A172 (cell line): ENCODE measurements around the gene NPY4R2. TPM values are rescaled to one million over a fixed set of nuclear protein-coding genes. Genes with fewer than 3 reads are reported as not detected.
"Not testable (repeated sequence)": the region's sequence is repeated elsewhere in the genome, so short reads cannot be mapped to it uniquely, and the experiment has no call there.

Experiments used
- DNase-seq: peaks from one replicate; pipeline ENCODE4 v3.0.0-alpha.2; 2015; ENCODE audit warnings: low spot score
- total RNA-seq: library from RNA; depleted of rRNA; stranded (reverse); fragments of >200 nt; shearing (Covaris generic); gene quantifications from 2 replicates; pipeline ENCODE4 v1.2.3, GENCODE V29; 2014; rRNA removed

NPY4R2 gene, protein sequence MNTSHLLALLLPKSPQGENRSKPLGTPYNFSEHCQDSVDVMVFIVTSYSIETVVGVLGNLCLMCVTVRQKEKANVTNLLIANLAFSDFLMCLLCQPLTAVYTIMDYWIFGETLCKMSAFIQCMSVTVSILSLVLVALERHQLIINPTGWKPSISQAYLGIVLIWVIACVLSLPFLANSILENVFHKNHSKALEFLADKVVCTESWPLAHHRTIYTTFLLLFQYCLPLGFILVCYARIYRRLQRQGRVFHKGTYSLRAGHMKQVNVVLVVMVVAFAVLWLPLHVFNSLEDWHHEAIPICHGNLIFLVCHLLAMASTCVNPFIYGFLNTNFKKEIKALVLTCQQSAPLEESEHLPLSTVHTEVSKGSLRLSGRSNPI
- not detected in 2 replicates for total RNA-seq

DNA sequence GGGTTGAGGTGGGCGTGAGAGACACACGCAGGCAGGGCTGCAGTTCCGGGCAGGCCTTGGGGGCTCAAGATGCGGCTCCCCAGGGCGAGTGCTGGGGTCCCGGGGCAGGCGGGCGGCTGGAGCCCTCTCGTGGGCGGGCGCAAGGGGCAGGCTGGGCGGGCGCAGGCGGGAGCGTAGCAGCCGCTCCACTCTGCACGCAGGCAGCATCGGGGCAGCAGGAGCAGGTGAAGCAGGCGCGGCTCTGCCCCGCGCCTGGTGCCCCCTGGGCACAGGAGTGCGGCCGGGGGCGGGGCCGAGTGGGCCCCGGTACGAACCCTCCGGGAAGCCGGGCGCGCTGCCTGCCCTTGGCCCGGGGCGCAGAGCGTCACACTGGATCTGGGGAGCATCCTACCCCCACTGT is at the start of gene NPY4R2:
Gene NPY4R2, plus strand, starts transcription at position 188 of the 400 bp plus-strand sequence. CDS start 3,326 bp downstream, outside the sequence.
- DNase-seq: not testable (repeated sequence)

DNA sequence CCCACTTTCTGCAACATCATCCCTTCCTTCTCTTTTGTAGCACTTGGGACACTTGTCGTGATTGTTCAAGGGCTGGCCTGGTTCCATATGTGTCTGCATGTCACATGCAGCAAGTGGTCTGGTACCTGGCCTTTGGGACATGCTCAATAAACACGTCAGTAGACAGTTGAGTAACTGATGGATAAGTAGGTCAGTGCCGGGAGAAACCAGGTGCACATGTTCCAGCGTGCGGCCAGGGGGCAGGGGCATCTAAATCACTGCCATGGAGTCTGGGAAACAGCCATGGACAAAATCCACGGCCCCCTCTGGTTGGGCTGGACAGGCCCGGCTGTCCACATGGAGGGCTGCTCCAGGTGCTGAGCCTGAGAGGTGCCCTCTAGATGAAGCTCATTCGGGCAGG is 47.6 kb upstream of the NPY4R2 start:
- DNase-seq: not testable (repeated sequence)

DNA sequence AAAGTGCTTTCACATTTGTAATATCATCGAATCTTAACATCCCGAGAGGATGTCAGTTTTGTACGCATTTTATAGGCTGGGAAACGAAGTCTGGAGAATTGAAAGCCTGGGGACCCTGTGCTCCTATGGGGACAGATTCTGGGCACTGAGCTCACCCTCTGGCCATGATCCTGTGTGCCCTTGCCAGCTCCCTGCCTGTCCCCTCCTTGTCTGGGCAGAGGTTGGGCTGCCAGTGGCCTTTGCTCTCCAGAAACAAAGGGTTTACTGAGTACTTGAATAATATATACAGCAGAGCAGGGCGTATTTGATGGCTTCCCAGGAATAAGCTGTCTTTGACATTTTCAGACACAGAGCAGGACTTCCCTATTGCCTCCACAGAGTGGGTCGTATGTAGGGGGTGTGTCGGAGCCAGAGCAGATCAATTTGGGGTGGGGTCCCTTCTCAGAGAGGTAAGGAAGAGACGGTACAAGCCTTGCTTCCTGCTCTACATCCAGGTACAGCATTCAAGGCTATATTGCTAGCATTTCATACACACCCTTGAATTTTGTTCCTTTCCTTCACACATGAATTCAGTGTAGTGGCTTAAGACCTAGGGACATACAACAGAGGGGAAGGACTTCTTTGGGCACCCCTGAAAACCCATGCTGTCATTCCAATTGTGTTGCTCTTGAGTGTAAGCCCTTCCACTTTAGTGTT is 46.8 kb upstream of the NPY4R2 start:
- DNase-seq: not testable (repeated sequence)

DNA sequence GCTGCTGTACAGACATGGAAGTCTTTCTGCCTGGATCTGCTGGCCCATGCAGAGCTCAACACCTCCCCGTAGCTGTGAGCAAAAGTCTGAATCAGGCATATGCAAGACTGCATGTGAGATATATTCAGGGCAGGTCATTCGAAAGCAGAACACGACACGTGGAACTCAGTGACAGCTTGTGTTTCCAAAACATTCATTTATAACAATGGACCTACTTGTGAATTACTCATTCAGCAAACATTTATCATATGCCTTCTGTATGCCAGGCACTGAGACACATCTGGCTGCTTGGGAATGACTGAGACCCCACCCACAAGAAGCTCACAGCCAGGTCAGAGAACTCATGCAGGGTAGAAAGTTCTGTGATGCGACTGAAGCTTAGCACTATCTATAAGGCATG is 46.2 kb upstream of the NPY4R2 start:
- DNase-seq: not testable (repeated sequence)

DNA sequence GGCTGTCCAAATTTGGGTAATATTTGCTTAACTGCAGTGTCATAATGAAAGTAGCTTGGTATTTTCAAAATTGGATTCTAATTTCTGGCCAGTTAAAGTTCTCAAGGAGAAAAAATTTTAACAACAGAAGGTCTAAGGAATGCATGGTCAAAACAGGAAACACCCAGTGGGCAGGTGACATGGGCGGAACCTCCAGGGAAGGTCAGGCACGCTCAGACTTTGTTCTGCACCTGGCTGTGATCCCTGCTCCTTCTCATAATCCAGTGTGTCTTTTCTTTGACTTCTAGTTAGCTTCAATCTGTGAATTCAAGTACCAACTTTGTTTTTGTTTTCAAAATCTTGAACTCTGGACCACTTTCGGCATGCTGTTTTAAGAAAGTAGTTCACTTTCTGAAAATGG is 34.2 kb upstream of the NPY4R2 start:
- not testable (repeated sequence) for DNase-seq

DNA sequence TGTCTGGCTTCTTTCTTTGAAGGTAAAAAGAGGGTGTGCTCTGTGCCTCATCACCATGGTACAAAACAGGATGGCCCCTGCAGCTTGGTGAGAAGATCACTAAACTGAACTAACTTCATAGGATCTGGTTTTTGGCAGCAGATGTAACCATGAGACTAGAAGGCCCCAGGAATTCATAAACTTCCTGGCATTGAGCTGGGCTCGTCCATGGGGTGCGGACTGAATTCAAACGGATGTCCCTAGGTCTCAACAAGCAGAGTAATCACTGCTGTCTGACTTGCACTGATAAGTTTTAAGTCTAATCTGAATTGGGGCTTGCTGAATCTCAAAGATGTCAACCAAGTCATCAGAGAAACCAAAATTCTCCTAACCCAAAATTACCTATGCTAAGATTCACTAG is 33.5 kb upstream of the NPY4R2 start:
- not testable (repeated sequence) for DNase-seq

DNA sequence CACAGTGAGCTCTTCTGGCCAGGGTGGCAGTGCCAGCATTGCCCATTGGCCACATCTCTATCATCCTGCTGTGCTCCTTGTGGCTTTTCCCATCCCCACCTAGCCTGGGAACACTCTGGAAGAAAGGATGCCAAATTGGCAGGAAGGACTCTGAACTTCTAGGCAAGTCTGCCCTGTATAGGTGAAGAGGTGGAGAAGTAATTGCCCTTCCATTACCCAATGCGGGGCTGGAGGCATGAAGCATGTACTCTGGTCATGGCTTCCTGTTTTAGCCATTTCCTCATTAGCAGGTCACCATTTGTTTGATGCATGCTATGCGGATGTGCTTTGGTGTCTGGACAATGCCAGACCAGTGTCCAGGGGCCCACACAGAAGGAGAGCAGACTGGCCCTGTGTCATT is 32.1 kb upstream of the NPY4R2 start:
- not testable (repeated sequence) for DNase-seq

DNA sequence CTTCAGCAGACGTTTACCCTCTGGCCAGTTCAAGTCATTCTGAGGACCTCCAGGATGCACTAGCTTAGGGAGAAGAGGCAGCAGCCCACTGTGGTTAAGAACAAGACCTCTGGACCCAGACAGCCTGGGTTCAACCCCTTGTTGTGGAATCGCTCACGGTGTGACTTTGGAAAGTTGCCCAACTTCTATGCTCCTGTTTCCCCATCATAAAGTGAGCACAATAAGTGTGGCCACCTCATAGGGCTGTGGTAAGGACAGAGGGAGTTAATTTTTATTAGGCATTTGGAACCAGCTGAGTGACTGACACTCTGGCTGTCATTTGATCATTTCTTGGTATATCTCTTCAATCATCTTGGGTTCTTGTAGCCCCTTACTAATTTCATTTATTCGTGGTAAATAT is 31.6 kb upstream of the NPY4R2 start:
- DNase-seq: not testable (repeated sequence)

DNA sequence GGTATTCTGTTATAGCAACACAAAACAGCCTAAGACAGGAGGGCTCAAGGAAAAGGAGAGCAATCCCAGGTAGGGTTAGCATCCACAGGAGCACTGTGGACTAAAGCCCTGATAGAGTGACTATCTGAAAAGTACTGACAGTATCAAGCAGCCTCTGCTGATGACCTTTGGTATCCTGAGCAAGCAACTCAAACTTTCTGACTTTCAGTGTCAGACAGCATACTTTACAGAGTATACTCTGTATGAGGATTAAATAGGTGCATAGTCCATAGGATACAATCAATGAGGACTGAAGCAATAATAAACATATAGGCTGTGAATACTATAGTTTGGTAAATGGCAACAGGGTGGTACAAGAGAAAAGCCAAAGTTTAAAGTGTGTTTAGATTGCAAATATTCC is 27.7 kb upstream of the NPY4R2 start:
- not testable (repeated sequence) for DNase-seq

DNA sequence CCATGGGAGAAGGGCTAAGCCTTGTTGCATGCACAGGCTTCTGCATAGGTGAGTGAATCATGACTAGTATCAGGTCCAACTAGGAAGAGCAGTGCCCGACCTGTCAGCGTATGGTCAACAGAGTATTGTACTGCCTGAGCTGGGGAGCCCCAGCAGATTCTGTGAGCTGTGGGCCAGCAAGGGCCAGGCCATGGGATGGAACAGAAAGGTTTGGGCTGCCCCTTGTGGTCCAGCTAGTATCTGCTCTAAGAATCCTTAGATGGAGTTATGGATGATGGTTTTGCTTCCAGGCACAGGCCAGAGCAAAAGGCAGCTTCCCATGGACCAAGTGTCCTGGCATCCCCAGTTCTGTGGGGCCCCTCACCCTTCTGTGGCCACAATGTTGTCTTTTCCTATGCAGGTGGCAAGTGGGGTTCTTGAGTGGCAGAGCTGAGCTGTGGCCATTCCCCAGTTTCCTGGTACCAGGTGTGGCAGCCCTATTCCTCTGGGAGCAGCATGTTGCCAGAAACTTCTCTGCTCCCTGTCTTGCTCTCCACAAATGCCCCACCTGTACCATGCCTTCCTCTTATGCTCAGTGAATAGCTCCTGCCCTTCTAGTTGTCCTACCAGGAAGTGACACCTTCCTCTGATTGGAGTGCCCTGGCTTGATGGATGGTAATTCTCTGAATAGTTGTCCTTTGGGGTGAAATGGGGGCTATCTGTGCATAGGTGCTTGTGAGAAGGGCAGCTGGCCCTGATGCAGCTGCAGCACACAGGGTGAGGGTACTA is 25.8 kb upstream of the NPY4R2 start:
- DNase-seq: not testable (repeated sequence)

DNA sequence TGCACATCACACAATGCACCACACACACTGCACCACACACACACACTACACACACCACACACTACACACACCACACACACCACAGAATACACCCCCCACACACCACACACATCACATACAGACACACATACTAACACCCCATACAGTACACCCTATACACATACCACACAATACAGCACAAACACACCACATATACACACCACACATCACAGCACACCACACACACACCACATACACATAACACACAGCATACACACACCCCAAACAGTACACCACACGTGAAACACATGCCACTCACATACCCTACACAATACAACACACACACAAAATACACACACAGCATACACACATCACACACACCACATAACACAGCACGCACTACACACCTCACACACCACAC is 23.9 kb upstream of the NPY4R2 start:
- DNase-seq: not testable (repeated sequence)

DNA sequence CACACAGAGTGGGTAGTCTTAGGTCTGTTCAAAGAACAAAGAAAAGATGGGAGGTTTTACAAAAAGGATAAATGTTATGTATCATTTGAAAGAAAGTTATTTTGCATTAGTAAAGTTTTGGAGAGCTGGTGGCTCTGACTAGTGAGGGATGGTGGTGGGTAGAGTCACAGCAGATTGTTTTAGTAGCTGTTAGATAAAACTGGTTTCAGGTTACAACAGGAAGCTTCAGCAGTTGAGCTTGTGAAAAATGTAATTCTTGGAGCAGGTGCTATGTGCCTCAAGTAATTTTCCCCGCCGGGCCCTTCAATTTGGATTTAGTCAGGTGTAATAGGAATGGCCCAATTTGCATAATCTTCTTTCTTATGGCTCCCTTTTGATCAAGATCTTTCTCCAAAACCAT is 20.6 kb upstream of the NPY4R2 start:
- DNase-seq: not testable (repeated sequence)

DNA sequence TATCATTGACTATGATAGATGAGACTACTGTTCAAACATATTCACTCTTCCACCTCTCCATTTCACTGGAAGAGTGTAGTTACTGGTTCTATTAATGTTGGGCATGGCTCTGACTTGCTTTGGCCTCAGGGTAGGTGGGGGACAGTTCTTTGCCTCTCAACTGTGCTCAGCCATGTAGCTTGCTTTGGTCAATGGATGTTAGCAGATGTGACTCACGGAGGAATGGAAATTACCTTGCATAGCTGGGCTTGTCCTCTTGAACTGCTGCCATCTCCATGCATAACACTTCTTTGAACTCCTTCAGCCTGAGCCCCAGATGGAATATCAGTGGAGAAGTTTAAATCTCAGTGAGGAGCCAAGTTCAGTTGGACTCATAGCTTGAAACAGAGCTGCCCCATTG is 9.1 kb upstream of the NPY4R2 start:
- DNase-seq: not testable (repeated sequence)

DNA sequence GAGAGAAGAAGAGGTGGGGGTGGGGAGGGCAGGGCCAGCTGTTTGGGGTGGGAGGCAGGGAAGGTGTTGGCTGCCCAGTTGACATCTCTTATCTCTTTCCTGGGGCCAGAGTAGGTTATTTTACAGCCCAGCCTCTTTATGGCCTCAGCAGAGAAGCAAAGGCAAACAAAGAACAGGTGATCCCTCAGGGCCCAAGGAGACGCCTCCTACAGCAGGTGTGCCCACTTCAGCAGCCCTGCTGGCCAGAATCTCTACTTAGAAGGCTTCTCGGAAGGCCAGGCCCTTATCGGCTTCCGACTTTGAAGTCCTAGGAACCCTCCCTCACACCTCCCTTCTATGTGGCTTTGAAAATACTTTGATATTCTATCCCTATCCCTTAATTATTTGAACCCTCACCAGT is 8.0 kb upstream of the NPY4R2 start:
- not testable (repeated sequence) for DNase-seq

DNA sequence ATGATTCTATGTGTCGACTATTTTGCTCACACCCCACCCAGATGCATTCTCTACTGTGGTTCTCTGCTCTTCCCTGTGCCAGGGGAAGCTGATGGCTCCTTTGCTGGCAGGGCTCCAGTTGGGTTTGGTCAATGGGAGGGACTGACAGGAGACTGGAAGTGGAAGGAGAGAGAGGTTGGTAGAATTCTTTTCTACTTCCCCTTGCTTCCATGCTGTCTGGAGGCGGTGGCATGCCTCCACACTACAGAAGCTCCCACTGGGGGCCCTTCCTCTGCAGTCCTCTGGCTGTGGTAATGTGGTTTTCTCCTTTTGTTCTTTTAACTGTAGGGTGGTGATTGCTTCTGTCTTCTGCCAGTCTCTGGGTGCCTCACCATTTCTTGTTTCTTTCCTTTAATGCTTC is 4.4 kb upstream of the NPY4R2 start:
- DNase-seq: not testable (repeated sequence)

DNA sequence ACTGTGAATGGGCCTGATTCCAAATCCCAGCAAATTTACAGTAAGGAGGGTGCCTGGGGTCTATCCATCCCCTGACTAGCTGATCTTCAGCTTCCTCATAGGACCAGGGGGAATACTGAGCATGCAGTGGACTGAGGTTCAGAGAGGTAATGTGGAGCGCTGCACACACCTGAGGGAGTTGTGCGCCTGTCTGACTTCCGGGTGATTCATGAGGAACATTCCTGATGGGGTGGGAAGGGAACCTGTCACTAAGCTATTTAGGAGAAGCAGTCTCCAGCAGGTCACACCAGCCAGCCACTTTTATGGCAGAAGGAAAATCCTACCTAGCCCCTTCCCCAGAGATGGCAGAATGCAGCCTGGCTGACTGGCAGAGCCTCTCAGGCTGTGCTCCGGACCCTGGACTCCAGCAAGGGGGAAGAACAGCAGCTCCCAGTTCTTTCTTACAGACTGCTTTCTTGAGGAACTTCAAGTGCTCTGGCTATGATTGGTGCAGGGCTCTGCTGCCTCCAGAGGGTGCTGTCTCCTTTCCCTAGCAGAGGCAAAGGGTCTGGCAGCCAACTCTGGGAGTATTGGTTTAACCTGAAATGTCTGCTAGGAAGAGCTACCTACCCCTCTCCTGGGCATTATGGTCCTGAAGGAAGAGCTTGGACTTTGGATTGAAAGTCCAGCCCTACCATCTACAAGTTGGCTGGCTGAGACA is 2.5 kb upstream of the NPY4R2 start:
- DNase-seq: not testable (repeated sequence)

DNA sequence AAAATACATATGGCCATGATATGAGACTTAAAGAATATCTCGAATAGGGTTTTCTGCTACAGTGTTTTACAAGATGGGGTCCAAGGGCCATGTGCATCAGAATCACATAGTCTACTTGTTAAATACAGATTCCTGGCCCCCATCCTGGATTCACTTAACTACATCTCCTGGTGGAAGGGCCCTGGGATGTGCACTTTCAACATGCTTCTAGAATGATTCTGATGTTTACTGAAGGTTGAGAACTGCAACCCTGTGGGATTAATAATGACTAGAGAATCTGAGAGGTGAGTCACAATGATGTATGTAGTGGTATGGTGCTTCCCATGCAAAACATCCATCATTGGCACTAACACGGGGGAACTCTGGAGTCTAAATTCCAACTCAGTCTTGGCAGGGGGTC is 2.1 kb downstream of the NPY4R2 start:
- DNase-seq: not testable (repeated sequence)

DNA sequence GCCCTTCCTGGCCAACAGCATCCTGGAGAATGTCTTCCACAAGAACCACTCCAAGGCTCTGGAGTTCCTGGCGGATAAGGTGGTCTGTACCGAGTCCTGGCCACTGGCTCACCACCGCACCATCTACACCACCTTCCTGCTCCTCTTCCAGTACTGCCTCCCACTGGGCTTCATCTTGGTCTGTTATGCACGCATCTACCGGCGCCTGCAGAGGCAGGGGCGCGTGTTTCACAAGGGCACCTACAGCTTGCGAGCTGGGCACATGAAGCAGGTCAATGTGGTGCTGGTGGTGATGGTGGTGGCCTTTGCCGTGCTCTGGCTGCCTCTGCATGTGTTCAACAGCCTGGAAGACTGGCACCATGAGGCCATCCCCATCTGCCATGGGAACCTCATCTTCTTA is 4.0 kb downstream of the NPY4R2 start:
- not testable (repeated sequence) for DNase-seq

DNA sequence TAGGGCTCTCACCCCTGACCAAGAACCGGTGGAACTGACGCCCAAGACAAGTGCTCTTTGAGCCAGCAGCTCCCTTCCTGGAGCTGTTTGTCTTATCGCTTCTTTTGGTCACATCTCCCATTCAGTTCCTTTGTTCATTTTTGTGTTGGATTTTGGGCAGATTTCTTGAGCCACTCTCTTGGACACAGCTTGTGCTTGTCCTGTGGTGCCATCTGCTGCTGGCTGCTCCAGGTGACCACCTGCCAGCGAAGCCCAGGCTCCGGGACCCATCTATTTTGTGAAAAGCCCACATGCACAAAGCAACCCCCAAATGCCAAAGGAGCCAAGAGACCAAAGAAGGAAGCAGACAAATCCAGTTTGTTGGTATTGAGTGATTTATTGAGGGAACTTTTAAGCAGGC is 6.2 kb downstream of the NPY4R2 start:
- DNase-seq: not testable (repeated sequence)

DNA sequence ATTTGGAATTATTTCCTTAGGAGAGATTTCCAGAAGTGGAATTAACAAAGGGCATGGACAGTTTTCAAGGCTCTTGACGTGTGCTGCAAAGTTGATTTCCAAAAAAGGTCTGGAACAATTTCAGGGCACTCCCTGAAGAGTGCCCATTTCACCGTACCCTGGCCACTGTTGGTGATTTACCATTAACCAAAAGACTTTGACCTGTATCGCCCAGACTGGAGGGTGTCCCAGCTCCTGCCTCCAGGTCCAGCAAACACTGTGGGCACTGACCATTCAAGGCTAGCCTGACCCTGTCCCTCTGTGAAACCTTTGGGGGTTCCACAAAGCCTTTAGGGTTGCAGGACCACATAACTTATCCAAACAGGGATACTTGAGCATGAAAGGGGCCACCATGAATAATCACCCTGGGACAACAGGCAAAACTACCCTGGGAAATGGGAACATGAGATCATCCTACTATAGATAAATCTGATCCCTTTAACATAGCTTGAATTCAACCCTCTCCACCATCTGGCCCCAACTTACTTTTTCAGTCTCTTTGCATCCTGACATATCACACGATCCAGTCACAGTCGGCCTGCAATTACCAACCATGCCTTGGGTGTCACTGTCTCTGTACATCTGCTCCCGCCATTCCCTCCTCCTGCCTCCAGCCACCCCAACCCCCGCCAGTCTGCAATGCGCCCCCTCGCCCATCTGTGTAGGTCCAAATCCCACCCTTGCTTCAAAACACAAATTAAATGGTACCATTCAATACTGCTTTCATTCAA is 8.9 kb downstream of the NPY4R2 start:
- DNase-seq: not testable (repeated sequence)

DNA sequence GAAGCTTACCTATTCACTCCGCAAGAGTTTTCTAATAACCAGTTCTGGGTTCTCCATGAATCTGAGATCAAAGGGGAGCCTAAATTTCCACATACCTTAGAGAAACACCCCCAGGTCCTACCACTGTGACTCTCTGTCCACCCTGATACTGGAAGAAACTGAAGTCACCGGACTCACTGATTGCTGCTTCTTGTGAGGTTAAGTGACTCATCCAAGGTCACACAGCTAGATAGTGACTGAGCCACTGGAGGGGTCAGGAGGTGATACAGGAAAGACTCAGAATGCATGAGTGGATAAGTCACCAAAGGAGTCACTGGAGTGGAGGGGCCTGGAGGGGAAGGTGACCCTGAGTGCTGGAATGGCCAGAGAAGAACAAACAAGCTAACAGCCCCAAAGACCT is 9.8 kb downstream of the NPY4R2 start:
- not testable (repeated sequence) for DNase-seq
